GM12864 (cell line): ENCODE results near the gene TAP1.

Source experiments
- DNase-seq: peaks from one replicate; pipeline ENCODE4 v3.0.0-alpha.2; 2011; ENCODE audit warnings: low read depth
- H3K4me3 ChIP-seq: 2 replicates; pipeline ENCODE4 v1.5.1; 2011; ENCODE audit warnings: mild to moderate bottlenecking, low read depth, low read length, control low read depth
- CTCF ChIP-seq: IDR thresholded peaks from 2 replicates; pipeline ENCODE4 v1.5.1; 2011; ENCODE audit warnings: low read depth, mild to moderate bottlenecking, moderate library complexity, low read length, control low read depth, inconsistent platforms; ENCODE audit errors: missing control alignments

The TAP1 gene

DNA sequence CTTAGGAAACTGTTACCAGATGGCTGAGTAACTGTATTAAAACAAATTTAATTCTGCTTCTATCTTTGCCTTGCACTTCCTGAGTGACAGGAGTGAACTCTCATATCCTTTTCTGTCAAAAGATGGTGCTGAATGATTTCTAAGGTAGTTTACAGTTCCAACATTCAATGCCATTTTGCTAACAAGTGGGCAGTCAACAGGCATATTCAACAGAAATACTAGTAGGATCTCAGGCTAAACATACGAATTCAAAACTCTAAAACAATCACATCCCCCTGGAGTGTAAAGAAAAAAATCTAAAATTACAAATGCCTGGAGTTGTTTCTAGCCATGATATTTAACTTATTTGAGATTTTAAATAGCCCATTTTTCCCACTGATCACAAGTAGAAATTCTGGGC is 7.2 kb upstream of the TAP1 start:
- TF ChIP-seq CTCF = no peak
- H3K4me3 ChIP-seq = no peak overlapping the region
- no peak for DNase-seq

GRCh38 chr6:32858194-32858593 is 4.7 kb upstream of the TAP1 start:
- no peak for DNase-seq
- H3K4me3 ChIP-seq = no peak overlapping the region
- no peak for TF ChIP-seq CTCF

DNA sequence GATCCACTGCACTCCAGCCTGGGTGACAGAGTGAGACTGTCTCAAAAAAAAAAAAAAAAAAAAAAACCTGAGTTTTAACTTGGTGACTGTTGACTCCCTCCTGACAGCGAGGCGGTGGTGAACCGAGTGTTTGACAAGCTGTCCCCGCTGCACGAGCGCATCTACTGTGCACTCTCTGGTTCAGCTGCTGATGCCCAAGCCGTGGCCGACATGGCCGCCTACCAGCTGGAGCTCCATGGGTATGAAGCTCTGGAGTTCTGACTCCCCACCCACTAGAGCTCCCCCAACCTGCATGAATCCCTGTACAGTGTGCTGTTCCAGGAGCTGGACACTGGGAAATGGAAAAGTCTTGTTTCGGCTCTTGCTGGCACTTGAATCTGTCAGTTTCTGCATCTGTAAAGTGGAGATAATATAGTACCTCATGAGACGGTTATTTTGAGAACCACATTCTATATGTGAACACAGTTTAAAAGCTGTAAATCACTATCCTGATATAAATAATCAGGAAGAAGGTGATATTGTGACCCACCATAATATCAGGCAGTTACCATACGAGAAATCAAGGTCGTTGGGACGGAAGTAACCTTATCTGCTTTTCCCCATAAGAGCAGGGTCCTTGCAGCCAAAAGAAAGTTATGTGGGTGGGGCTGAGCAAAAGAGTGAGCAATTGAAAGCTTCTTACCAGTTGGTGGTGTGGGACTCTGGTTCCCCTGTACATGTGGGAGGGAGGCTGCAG is 3.8 kb upstream of the TAP1 start:
- no peak for DNase-seq
- H3K4me3 ChIP-seq = no peak overlapping the region
- TF ChIP-seq CTCF = no peak

DNA sequence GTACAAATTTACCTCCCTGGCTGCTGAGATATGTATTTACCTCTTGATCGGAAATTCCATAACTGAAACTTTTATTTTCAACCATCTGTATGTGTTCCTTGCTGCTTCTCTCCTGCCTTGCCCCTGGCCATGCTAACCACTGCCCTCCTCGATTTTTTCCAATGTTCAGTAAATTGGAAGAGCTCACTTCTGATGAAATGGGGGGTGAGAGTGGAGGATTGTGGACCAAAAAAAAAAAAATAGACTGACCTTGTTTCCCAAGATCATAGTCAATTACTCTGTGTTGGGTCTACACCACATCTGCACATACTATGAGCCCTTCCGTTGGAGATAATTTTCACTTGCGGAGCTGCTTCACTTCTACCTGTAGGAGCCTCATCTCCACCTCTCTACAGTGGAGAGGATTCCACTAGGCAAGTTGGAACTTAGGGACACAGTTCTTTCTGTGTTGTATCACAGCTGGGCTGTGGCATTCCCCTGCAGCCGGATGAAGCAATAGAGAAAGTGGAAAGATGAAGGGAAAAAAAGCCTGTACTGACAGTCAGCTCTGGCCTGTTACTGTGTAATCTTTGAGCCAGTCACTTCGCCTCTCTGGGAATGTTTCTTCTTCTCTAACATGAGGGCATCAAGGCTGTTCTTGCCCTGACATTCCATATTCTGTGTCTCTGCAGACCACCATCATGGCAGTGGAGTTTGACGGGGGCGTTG is 2.1 kb upstream of the TAP1 start:
- H3K4me3 ChIP-seq = peak overlapping the region; percentile 98
- no peak for TF ChIP-seq CTCF
- DNase-seq = no peak

DNA sequence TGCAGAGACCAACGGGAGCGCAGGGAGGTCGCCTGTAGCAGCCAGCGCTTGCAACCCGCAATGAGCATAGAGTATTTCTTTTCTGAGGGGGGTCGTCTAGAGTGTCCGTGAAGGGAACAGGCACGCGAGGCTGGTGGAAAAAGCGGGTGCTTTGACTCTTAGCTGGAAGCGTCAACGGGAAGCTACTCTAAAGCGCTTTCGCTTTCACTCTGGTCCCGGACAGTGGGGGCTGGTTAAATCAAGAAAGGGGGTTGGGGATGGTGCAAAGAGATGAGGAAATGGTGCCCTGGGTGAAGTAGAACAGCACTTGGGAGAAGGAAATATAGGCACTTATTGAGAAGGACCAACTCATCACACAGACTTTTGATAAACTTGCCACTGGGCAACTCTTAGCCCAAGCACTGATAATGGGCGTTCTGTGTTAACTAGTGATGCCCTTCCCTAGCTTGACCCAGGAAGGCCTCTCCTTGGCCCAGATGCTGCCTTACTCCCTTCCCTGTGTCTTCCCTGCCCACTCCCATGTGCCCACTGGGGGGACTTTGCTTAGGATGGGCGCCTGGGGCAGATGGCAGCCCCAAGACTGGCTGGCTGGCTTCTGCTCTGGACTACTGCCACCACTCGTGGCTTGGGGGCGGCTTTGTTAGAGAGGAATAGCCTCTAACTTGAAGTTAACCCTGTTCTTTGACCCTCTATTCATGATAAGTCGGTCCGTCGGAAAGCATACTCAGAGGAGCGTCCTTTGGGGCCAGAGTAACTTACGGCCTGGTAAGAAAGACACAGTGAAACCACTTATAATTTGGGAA is 1.1 kb upstream of the TAP1 start:
- peak overlapping the region; percentile 98 for H3K4me3 ChIP-seq
- TF ChIP-seq CTCF = no peak
- DNase-seq = no peak

GRCh38 chr6:32852844-32853540 is 512 bp downstream of the TAP1 start:
- DNase-seq = no peak
- H3K4me3 ChIP-seq = peak overlapping the region; percentile 98
- TF ChIP-seq CTCF = no peak
